HG03571 (cell line): ENCODE measurements around the gene TRAF6.

ENCODE experiments used
- ATAC-seq: cut with Tn5 transposase; IDR thresholded peaks from one replicate; pipeline ENCODE4 v1.9.1; 2021; ENCODE audit not compliant: unreplicated experiment

The TRAF6 gene

GRCh38 chr11:36460220-36460619 is 49.9 kb downstream of the TRAF6 start:
- no peak for ATAC-seq

GRCh38 chr11:36459046-36459445 is 51.0 kb downstream of the TRAF6 start:
- ATAC-seq = no peak

- no peak for ATAC-seq
These were observed 51.8 kb downstream of the TRAF6 start for GRCh38 chr11:36458129-36458915.

- no peak for ATAC-seq
These were observed 53.9 kb downstream of the TRAF6 start for GRCh38 chr11:36456156-36456555.

- ATAC-seq = no peak
These were observed 54.4 kb downstream of the TRAF6 start for GRCh38 chr11:36455658-36456111.

- ATAC-seq = no peak
These were observed 55.0 kb downstream of the TRAF6 start for GRCh38 chr11:36454941-36455631.

- ATAC-seq = no peak
These were observed 55.5 kb downstream of the TRAF6 start for GRCh38 chr11:36454551-36454940.

- no peak for ATAC-seq
These were observed 56.4 kb downstream of the TRAF6 start for GRCh38 chr11:36453678-36454077.

- no peak for ATAC-seq
These were observed 57.1 kb downstream of the TRAF6 start for GRCh38 chr11:36452961-36453360.

GRCh38 chr11:36452236-36452940 is 57.7 kb downstream of the TRAF6 start:
- ATAC-seq = no peak

- ATAC-seq = no peak
These were observed 58.4 kb downstream of the TRAF6 start for GRCh38 chr11:36451681-36452080.

- ATAC-seq = no peak
These were observed 59.0 kb downstream of the TRAF6 start for GRCh38 chr11:36451045-36451444.

GRCh38 chr11:36450110-36450572 is 59.9 kb downstream of the TRAF6 start:
- peak; percentile 68 for ATAC-seq

- ATAC-seq = no peak
These were observed 60.4 kb downstream of the TRAF6 start for GRCh38 chr11:36449561-36450096.

GRCh38 chr11:36447947-36448346 is 62.1 kb downstream of the TRAF6 start:
- no peak for ATAC-seq

- no peak for ATAC-seq
These were observed 62.6 kb downstream of the TRAF6 start for GRCh38 chr11:36447514-36447913.

GRCh38 chr11:36446135-36446534 is 63.9 kb downstream of the TRAF6 start:
- ATAC-seq = no peak

- ATAC-seq = no peak
These were observed 66.4 kb downstream of the TRAF6 start for GRCh38 chr11:36443661-36444060.

- ATAC-seq = peak; percentile 91
These were observed 68.4 kb downstream of the TRAF6 start for GRCh38 chr11:36441610-36442208.

- ATAC-seq = no peak
These were observed 71.9 kb downstream of the TRAF6 start for GRCh38 chr11:36438126-36438525.

- no peak for ATAC-seq
These were observed 72.7 kb downstream of the TRAF6 start for GRCh38 chr11:36437413-36437812.
